Transverse colon (tissue), 4 donors: ENCODE data around the gene TBCD. TPM values are rescaled to one million over a fixed set of nuclear protein-coding genes. Genes with fewer than 3 reads are reported as not detected.

Experiments used
- DNase-seq: peaks from one replicate; pipeline ENCODE4 v3.0.0-alpha.2; 2019
- H3K27ac ChIP-seq, 4 donors: fragments of 200-600 bp; sonication (generic); 2 replicates each; pipeline ENCODE4 v1.5.1; 2016 to 2018; ENCODE audit warnings: inconsistent platforms in 4 of 4
- H3K27me3 ChIP-seq: fragments of 200-600 bp; sonication (generic); 2 replicates; pipeline ENCODE4 v1.5.1; 2017; ENCODE audit warnings: inconsistent platforms
- H3K36me3 ChIP-seq, 4 donors: fragments of 200-600 bp; sonication (generic); 2 replicates each; pipeline ENCODE4 v1.5.1; 2017 to 2019; ENCODE audit warnings: inconsistent platforms in 4 of 4
- H3K4me1 ChIP-seq, 4 donors: fragments of 200-600 bp; sonication (generic); 2 replicates each; pipeline ENCODE4 v1.5.1; 2017 to 2020; ENCODE audit warnings: inconsistent platforms in 4 of 4
- H3K4me3 ChIP-seq, 4 donors: fragments of 200-600 bp; sonication (generic); 1 replicate in 1 of 4; 2 replicates in 3 of 4; pipeline versions ENCODE4 v1.5.1 to v1.6.1; 2017 to 2019; ENCODE audit warnings: inconsistent platforms in 4 of 4
- H3K9me3 ChIP-seq, 2 donors: fragments of 200-600 bp; sonication (generic); 2 replicates each; pipeline ENCODE4 v1.5.1; 2017 to 2019; ENCODE audit warnings: inconsistent platforms in 2 of 2
- EP300 ChIP-seq: sonication (generic); formaldehyde crosslinking; IDR thresholded peaks from one replicate; pipeline ENCODE4 v1.6.1; 2017; ENCODE audit warnings: antibody characterized with exemption, low read depth
- POLR2A ChIP-seq: fragments of 450-650 bp; IDR thresholded peaks from one replicate; pipeline ENCODE4 v1.6.1; 2016; ENCODE audit warnings: antibody characterized with exemption, mild to moderate bottlenecking, moderate library complexity
- POLR2AphosphoS5 ChIP-seq, 3 donors: sonication (generic); formaldehyde crosslinking; IDR thresholded peaks; one replicate each; pipeline ENCODE4 v1.6.1; 2016; ENCODE audit warnings: antibody characterized with exemption in 3 of 3
- WGBS, 2 donors: methylation state at CpG; one replicate each; pipeline ENCODE4 v1.1.5; 2018; ENCODE audit warnings: low coverage in 1 of 2; 5-methylcytosine and 5-hydroxymethylcytosine counted together
- in situ Hi-C, 4 donors: fragments of 200-750 bp; cut with MboI; loops; one replicate each; pipeline versions ENCODE4 v1.15.0 to v1.15.1; 2017; ENCODE audit warnings: low sequenced_read_pairs in 3 of 4, low pct_ligation_motif_present in 1 of 4, low pct_unique_long_range_greater_than_20kb in 1 of 4
- intact Hi-C: fragments of 100-400 bp; cut with DNase I; formaldehyde crosslinking; loops from one replicate; pipeline ENCODE4 v1.15.1; 2023; ENCODE audit warnings: low total_unique reads
- total RNA-seq, 4 donors: library from RNA; depleted of rRNA; stranded (reverse); fragments of >200 nt; gene quantifications; one replicate each; pipeline ENCODE4 v1.1.0, GENCODE V29; 2016
- TF ChIP-seq, protein P1 (sequence below), 5 experiments: fragments of 200-600 bp in 3 of 5; fragments of 450-650 bp in 2 of 5; sonication (generic) in 3 of 5; IDR thresholded peaks; 1 replicate in 2 of 5; 2 replicates in 3 of 5; pipeline ENCODE4 v1.5.1; 2016 to 2017; ENCODE audit warnings: antibody characterized with exemption in 5 of 5, inconsistent platforms in 3 of 5, mild to moderate bottlenecking in 2 of 5, moderate library complexity in 1 of 5

Gene TBCD
- total RNA-seq, 4 donors from 2014 or later = 38.6 to 104 (median 39.8) TPM

- in situ Hi-C loops = no loop called here
- no peak for DNase-seq
Observed at GRCh38 chr17:82959242-82959930, 207.5 kb downstream of the TBCD start.

DNA sequence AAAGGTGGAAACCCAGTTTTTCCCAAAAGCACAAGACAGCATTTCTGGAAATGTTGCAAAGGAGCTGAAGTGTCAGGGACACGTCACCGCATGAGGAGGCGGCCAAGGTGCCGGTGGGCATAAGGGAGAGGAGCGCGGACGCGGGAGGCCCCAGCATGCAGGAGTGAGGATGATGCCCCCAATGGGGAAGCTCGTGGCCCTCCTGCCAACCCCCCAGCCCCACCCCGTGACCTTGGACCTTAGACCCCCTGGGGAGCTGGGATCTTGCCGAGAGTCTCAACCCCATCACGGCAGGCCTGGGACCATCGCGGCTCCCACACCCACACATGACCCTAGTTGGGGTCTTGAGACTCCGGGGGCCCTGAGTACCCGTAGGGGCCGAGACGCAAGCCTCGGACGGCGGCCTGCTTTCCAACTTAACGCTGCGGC, 208.1 kb downstream of the TBCD start:
- peaks cover 0 to 10% (median 6%) of the 10 kb centered on the region in 4 donors for H3K4me1 ChIP-seq
- no peak overlapping the region for H3K27ac ChIP-seq
- intact Hi-C loops = no loop called here
- no peak for TF ChIP-seq POLR2AphosphoS5 (IDR thresholded peaks at IDR 0.05)
- no peak for TF ChIP-seq POLR2A
- H3K9me3 ChIP-seq = peaks cover 0 to 3% of the 10 kb centered on the region in 2 donors
- no peak for DNase-seq
- no peaks in the 10 kb centered on the region for H3K36me3 ChIP-seq
- WGBS, 2 donors = 96% methylated on average over 20 of the region's 23 CpGs; no CpG with 5 or more reads in 1 of the 2 donors
- no peak overlapping the region for H3K4me3 ChIP-seq
- in situ Hi-C loops = no loop called here
- H3K27me3 ChIP-seq = no peaks in the 10 kb centered on the region

More at GRCh38 chr17:82959242-82959930, 207.5 kb downstream of the TBCD start:
- Histone ChIP-seq H3K27ac (no peak overlapping the region), H3K9me3 (peaks cover 0 to 3% of the 10 kb centered on the region in 2 donors), H3K4me1 (peaks cover 0 to 10% (median 6%) of the 10 kb centered on the region in 4 donors), H3K36me3 (no peaks in the 10 kb centered on the region), H3K27me3 (no peaks in the 10 kb centered on the region), H3K4me3 (no peak overlapping the region)
- 50 to 91% methylated on average over 2 to 28 of the region's 28 CpGs for WGBS, 2 donors
- TF ChIP-seq, protein P1, sequence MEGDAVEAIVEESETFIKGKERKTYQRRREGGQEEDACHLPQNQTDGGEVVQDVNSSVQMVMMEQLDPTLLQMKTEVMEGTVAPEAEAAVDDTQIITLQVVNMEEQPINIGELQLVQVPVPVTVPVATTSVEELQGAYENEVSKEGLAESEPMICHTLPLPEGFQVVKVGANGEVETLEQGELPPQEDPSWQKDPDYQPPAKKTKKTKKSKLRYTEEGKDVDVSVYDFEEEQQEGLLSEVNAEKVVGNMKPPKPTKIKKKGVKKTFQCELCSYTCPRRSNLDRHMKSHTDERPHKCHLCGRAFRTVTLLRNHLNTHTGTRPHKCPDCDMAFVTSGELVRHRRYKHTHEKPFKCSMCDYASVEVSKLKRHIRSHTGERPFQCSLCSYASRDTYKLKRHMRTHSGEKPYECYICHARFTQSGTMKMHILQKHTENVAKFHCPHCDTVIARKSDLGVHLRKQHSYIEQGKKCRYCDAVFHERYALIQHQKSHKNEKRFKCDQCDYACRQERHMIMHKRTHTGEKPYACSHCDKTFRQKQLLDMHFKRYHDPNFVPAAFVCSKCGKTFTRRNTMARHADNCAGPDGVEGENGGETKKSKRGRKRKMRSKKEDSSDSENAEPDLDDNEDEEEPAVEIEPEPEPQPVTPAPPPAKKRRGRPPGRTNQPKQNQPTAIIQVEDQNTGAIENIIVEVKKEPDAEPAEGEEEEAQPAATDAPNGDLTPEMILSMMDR (IDR thresholded peaks at IDR 0.05) = no peak
- TF ChIP-seq POLR2AphosphoS5 (IDR thresholded peaks at IDR 0.05) (no peak), POLR2A (no peak), EP300 (no peak)
- intact Hi-C loops = no loop called here

DNA sequence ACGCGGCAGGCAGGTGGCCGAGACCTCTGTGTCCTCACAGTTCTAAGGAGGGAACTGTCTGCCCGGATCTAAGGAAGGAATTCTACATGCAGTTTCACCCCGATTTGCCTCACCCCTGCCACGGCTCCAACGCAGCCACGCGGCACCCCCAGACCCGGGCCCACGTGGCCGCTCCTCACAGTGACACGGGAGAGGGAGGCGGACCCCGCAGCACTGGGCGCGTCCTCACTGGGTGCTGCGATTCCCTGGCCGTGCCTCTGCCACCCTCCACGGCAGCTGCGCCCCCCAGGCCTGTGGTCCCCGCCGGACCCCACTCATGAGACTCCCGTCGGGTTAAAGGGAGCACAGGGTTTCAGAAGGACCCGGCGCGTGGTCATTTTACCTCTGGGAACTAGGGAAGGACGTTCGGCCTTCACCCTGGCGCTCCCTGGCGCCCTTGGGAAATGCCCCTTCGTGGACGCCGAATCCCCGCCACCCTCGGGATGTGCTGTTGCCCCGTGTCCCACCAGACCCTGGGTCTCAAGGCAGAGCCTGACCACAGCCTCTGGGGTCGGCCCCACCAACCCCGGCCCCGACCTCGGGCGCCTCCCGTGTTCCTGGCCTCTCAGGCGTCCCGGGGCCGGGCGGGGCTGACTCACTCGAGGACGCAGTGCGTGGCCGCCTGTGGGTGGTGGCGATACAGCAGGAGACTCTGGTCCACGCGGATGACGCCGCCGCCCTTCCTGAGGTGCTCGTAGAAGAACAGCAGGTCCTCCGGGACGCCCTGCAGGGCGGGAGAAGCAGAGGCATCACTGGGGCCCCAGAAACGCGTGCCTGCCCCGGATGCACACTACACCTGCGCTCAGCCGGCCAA, 208.8 kb downstream of the TBCD start:
- intact Hi-C loops = no loop called here
- no peak for DNase-seq

DNA sequence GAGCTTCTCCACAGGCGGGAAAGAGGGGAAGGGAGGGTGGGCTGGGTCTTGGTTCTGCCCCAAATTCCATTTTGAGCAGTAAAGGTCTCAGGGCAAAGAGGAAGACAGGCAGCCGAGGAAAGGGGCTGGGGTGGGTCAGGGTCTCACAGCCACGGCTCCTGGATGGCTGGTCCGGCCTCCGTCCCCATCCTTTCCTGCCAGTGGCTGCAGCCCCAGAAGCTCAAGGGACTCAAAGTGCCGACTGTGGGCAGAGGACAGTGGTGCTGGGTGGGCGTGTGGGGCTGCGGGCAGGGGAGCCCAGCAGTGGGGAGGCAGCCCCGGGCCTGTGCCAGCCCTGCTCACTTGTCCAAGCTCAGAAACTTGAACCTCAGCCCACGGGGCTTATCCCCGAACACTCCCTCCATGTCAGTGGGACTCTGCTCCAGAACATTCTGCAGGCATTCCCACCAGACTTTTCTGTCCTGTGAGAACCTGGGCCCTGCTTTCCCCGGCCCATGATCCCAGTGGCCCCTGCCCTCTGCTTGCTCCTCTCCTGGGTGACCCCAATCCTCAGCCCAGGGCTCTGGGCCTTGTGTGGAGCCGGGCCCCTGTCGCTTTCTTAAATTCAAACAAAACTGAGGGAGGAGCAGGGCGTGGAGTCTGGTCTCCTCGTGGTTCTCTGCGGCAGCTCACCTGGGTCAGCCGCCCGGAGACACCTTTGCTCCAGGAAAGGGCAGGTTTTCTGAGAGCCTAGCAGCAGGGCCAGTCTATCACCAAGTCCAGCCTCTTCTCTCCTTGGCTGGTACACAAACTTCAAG, 209.7 kb downstream of the TBCD start:
- Histone ChIP-seq H3K4me3 (no peak overlapping the region), H3K27ac (no peak overlapping the region), H3K9me3 (no peaks in the 10 kb centered on the region), H3K4me1 (peaks cover 0 to 10% (median 6%) of the 10 kb centered on the region in 4 donors), H3K27me3 (no peaks in the 10 kb centered on the region), H3K36me3 (no peaks in the 10 kb centered on the region)
- DNase-seq = no peak
- intact Hi-C loops (no loop called here), in situ Hi-C loops (no loop called here)
- 60 to 84% methylated on average over 1 to 19 of the region's 19 CpGs for WGBS, 2 donors
- TF ChIP-seq EP300 = no peak
- TF ChIP-seq, protein P1 (IDR thresholded peaks at IDR 0.05) = no peak
- no peak for TF ChIP-seq POLR2AphosphoS5 (IDR thresholded peaks at IDR 0.05)
- TF ChIP-seq POLR2A = no peak

More for the DNA sequence above, 208.8 kb downstream of the TBCD start:
- in situ Hi-C loops = no loop called here
- TF ChIP-seq, protein P1 (IDR thresholded peaks at IDR 0.05) = no peak
- no peak for TF ChIP-seq POLR2A
- TF ChIP-seq EP300 = no peak
- WGBS, 2 donors = 94% methylated on average over 61 of the region's 67 CpGs; no CpG with 5 or more reads in 1 of the 2 donors
- Histone ChIP-seq H3K27me3 (no peaks in the 10 kb centered on the region), H3K36me3 (no peaks in the 10 kb centered on the region), H3K27ac (no peak overlapping the region), H3K9me3 (no peaks in the 10 kb centered on the region), H3K4me1 (peaks cover 0 to 10% (median 6%) of the 10 kb centered on the region in 4 donors), H3K4me3 (no peak overlapping the region)
